ENCODE measurements around the gene ANAPC2. TPM values are rescaled to one million over a fixed set of nuclear protein-coding genes. Genes with fewer than 3 reads are reported as not detected.

ANAPC2 gene
- total and polyA plus RNA-seq, 4 donors = 9.3 to 32.6 (median 19.6) TPM

DNA sequence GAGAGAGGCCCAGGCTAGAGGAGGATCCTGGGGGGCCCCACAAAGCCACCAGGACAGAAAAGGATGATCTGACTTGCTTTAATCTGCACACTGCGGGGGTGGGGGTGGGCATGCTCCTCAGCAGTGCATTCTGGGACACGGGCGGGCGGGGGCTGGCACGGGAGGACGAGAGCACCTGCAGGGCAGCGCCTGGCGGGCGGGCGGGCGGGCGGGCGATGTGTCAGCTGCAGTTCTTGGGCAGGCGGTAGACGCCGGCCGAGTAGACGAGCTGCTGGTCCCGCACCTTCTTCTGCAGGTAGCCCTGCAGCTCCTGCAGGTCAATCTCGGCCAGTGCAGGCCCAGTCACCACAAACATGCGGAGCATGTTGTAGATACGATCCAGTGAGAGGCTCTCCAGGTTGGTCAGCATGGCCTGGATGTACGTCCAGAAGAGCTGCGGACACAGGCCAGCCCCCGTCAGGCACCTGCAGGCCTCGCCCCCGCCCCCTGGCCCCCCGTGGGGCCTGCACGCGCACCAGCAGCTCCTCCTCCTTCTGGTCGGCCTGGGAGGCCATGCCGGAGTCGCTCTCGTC lies 13.6 kb downstream of the ANAPC2 start:
- H3K4me1 ChIP-seq (ENCODE audit: control insufficient read depth in 4 of 4, insufficient read depth in 4 of 4, low read length in 3 of 4) = peaks cover under 1 to 4% (median 3%) of the 10 kb centered on the region in 4 donors
- 53% methylated on average over 34 of the region's 34 CpGs for WGBS
- H3K9me3 ChIP-seq (ENCODE audit: control insufficient read depth in 4 of 4, low read length in 3 of 4) = no peaks in the 10 kb centered on the region
- TF ChIP-seq, protein P1, sequence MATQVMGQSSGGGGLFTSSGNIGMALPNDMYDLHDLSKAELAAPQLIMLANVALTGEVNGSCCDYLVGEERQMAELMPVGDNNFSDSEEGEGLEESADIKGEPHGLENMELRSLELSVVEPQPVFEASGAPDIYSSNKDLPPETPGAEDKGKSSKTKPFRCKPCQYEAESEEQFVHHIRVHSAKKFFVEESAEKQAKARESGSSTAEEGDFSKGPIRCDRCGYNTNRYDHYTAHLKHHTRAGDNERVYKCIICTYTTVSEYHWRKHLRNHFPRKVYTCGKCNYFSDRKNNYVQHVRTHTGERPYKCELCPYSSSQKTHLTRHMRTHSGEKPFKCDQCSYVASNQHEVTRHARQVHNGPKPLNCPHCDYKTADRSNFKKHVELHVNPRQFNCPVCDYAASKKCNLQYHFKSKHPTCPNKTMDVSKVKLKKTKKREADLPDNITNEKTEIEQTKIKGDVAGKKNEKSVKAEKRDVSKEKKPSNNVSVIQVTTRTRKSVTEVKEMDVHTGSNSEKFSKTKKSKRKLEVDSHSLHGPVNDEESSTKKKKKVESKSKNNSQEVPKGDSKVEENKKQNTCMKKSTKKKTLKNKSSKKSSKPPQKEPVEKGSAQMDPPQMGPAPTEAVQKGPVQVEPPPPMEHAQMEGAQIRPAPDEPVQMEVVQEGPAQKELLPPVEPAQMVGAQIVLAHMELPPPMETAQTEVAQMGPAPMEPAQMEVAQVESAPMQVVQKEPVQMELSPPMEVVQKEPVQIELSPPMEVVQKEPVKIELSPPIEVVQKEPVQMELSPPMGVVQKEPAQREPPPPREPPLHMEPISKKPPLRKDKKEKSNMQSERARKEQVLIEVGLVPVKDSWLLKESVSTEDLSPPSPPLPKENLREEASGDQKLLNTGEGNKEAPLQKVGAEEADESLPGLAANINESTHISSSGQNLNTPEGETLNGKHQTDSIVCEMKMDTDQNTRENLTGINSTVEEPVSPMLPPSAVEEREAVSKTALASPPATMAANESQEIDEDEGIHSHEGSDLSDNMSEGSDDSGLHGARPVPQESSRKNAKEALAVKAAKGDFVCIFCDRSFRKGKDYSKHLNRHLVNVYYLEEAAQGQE (IDR thresholded peaks at IDR 0.05) = no peak
- TF ChIP-seq SP1 (IDR thresholded peaks at IDR 0.05) (no peak), GABPA (IDR thresholded peaks at IDR 0.05 in 1 of 2, conservative IDR thresholded peaks at IDR 0.05 in 1 of 2) (no peak), TAF1 (conservative IDR thresholded peaks at IDR 0.05) (no peak), NR2F2 (IDR thresholded peaks at IDR 0.05) (no peak), HNF4G (IDR thresholded peaks at IDR 0.05) (no peak), JUND (IDR thresholded peaks at IDR 0.05) (no peak), FOXA1 (IDR thresholded peaks at IDR 0.05) (no peak), EGR1 (IDR thresholded peaks at IDR 0.05; ENCODE audit: low read depth in 2 of 2) (no peak), YY1 (IDR thresholded peaks at IDR 0.05) (no peak), RXRA (IDR thresholded peaks at IDR 0.05) (no peak), FOXA2 (IDR thresholded peaks at IDR 0.05) (no peak), HNF4A (conservative IDR thresholded peaks at IDR 0.05) (no peak), RAD21 (IDR thresholded peaks at IDR 0.05) (no peak)
- TF ChIP-seq, protein P2, sequence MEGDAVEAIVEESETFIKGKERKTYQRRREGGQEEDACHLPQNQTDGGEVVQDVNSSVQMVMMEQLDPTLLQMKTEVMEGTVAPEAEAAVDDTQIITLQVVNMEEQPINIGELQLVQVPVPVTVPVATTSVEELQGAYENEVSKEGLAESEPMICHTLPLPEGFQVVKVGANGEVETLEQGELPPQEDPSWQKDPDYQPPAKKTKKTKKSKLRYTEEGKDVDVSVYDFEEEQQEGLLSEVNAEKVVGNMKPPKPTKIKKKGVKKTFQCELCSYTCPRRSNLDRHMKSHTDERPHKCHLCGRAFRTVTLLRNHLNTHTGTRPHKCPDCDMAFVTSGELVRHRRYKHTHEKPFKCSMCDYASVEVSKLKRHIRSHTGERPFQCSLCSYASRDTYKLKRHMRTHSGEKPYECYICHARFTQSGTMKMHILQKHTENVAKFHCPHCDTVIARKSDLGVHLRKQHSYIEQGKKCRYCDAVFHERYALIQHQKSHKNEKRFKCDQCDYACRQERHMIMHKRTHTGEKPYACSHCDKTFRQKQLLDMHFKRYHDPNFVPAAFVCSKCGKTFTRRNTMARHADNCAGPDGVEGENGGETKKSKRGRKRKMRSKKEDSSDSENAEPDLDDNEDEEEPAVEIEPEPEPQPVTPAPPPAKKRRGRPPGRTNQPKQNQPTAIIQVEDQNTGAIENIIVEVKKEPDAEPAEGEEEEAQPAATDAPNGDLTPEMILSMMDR (IDR thresholded peaks at IDR 0.05; ENCODE audit: low read depth, low read length, missing input control) = no peak
- TF ChIP-seq, protein P3, sequence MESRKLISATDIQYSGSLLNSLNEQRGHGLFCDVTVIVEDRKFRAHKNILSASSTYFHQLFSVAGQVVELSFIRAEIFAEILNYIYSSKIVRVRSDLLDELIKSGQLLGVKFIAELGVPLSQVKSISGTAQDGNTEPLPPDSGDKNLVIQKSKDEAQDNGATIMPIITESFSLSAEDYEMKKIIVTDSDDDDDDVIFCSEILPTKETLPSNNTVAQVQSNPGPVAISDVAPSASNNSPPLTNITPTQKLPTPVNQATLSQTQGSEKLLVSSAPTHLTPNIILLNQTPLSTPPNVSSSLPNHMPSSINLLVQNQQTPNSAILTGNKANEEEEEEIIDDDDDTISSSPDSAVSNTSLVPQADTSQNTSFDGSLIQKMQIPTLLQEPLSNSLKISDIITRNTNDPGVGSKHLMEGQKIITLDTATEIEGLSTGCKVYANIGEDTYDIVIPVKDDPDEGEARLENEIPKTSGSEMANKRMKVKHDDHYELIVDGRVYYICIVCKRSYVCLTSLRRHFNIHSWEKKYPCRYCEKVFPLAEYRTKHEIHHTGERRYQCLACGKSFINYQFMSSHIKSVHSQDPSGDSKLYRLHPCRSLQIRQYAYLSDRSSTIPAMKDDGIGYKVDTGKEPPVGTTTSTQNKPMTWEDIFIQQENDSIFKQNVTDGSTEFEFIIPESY (IDR thresholded peaks at IDR 0.05) = no peak
- TF ChIP-seq, protein P4, sequence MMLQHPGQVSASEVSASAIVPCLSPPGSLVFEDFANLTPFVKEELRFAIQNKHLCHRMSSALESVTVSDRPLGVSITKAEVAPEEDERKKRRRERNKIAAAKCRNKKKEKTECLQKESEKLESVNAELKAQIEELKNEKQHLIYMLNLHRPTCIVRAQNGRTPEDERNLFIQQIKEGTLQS (IDR thresholded peaks at IDR 0.05) = no peak
- TF ChIP-seq, protein P5, sequence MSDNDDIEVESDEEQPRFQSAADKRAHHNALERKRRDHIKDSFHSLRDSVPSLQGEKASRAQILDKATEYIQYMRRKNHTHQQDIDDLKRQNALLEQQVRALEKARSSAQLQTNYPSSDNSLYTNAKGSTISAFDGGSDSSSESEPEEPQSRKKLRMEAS (IDR thresholded peaks at IDR 0.05) = no peak
- H3K27me3 ChIP-seq (ENCODE audit: control insufficient read depth in 4 of 4, insufficient read depth in 4 of 4, low read length in 3 of 4) = peaks cover 3 to 5% (median 4%) of the 10 kb centered on the region in 4 donors
- no peak overlapping the region for H3K4me3 ChIP-seq (ENCODE audit: low read depth in 1 of 3, low read length in 3 of 3)
- H3K9ac ChIP-seq (ENCODE audit: low read depth in 1 of 2, low read length in 2 of 2) = no peak overlapping the region
- no peak overlapping the region for H3K27ac ChIP-seq (ENCODE audit: low read depth in 1 of 2, low read length in 2 of 2)
- DNase-seq (ENCODE audit: low spot score) = no peak
- peaks cover 2 to 15% (median 6%) of the 10 kb centered on the region in 4 donors for H3K36me3 ChIP-seq (ENCODE audit: control insufficient read depth in 4 of 4, insufficient read depth in 3 of 4, low read depth in 1 of 4, low read length in 3 of 4)
